IPS-NIHi7 (cell line): ENCODE results near the gene NSMCE1.
"Not testable (repeated sequence)": the region's sequence is repeated elsewhere in the genome, so short reads cannot be mapped to it uniquely, and the experiment has no call there.

Experiments
- DNase-seq: peaks from one replicate; pipeline ENCODE4 v3.0.0; 2012; ENCODE audit warnings: mixed read lengths; ENCODE audit errors: extremely low spot score

Gene NSMCE1

DNA sequence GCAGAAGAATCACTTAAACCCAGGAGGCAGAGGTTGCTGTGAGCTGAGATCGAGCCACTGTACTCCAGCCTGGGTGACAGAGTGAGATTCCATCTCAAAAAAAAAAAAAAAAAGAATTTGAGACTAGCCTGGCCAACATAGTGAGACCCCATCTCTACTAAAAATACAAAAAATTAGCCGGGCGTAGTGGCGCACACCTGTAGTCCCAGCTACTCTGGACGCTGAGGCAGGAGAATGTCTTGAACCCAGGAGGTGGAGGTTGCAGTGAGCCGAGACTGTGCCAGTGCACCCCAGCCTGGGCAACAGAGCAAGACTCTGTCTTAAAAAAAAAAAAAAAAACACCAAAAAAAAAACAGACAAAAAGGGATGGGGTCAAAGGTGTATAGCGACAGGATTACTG lies 4.1 kb upstream of the NSMCE1 start:
- not testable (repeated sequence) for DNase-seq

DNA sequence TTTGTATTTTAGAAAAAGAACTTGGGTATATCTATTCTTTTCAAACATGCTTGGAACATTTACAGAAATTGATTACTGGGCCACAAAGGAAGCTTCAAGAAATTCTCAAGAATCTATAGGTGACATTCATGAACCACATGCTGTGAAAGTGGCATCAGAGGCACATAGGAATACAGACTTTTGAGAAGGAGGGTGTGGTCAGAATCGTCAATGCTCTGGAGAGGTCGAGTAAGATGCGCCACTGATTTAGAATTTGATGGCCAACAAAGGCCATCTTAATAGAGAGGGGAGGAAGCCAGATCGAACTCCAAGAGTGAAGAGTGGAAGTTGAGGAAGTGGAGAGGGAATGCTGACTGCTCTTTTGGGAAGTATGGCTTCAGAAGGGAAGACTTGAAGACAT lies 3.5 kb upstream of the NSMCE1 start:
- DNase-seq: no peak

DNA sequence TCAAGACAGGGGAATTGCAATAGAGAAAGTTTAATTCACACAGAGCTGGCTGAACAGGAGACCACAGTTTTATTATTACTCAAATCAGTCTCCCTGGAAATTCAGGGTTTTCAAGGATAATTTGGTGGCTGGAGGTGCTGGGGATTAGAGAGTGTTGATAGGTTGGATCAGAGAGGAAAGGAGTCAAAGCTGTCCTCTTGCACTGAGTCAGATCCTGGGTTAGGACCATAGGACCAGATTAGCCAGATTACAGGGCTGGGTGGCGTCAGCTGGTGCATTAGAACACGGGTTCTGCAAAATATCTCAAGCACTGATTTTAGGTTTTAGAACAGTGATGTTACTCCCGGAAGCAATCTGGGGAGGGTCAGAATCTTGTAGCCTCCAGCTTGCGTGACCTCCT lies 1.8 kb upstream of the NSMCE1 start:
- no peak for DNase-seq

DNA sequence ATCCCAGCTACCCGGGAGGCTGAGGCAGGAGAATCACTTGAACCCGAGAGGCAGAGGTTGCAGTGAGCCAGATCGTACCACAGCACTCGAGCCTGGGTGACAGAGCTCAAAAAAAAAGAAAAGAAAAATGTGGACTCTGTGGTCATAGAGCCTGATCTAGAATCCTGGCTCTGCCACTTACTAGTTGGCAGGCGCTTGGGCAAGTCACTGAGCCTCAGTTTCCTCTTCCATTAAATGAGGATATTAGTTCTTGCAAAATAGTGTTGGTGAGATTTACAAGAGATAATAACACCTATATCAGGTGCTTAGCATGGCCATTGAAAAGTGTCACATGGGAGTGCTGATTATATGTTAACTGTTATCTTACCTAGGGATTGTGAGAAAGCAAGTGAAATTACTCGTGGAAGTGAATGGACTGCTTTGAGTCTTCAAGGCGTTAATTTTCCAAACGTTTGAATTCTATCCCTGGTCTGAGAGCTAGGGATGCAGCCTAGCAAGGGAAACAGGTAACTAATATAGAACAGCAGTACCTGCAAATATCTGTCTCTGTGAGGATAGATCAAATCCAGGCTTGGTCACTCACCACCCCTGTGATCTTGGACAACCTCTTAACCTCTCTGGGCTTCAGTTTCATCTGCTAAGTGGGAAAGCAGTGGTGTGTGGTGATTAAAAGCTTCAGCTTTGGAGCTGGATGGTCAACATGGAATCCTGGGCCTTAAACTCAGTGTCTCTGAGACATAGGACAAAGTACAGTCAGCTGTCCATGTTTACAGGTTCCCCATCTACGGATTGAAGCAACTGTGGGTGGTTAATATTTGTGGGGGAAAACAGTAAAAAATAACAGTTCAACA lies 953 bp upstream of the NSMCE1 start:
- no peak for DNase-seq

DNA sequence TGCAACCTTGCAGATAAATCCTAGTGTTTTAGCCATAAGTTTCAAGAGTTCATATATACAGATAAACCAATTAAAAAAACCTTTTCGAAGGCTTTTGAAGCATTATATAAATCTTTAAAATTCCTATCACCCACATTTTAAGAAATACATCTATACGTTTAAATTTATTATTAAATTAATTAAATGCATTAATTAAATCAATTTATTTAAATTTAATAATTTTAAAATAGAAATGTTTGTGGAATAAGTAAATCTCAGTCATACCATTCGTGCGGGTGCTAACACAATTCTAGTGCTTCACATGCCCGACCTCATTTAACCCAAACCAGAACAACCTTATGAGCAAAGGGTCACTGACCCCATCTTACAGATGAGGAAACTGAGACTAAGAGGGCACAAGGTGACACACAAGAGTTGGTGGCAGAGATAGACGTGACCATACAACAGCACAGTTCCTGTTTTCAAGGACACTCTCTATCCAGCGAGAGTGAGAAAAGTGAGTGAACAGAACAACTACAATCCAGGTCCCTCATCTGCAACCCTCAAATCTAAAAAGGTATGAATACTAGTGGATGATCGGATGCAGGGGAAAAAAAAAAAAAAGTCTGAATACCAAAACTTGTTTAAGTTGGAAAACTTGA lies 1.4 kb downstream of the NSMCE1 start:
- no peak for DNase-seq

DNA sequence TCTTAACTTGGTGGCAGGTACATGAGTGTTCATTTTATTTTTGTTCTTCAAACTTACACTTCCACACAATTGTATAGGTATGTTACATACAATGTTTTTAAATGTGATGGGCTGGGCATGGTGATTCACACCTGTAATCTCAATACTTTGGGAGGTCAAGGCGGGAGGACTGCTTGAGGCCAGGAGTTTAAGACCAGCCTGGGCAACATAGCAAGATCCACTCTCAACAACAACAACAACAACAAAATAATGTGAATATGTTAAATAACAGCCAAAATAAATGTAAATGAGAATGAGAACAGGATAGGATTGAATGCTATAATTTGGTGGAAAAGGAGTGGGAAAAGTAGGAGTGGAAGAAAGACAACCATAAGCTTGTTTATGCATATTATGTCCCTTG lies 2.6 kb downstream of the NSMCE1 start:
- DNase-seq: no peak

DNA sequence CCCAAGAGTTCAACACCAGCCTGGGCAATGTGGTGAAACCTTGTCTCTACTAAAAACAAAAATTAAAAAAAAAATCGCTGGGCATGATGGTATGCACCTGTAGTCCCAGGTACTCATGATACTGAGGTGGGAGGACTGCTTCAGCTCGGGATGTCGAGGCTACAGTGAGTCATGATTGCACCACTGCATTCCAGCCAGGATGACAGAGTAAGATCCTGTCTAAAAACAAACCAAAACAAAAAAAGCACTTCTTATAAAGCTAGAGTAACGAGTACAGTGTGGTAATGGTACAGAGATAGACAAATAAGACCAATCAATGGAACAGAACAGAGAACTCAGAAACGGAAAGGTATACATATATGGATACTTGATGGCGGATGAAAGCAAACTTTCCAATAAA lies 4.4 kb downstream of the NSMCE1 start:
- DNase-seq: no peak

DNA sequence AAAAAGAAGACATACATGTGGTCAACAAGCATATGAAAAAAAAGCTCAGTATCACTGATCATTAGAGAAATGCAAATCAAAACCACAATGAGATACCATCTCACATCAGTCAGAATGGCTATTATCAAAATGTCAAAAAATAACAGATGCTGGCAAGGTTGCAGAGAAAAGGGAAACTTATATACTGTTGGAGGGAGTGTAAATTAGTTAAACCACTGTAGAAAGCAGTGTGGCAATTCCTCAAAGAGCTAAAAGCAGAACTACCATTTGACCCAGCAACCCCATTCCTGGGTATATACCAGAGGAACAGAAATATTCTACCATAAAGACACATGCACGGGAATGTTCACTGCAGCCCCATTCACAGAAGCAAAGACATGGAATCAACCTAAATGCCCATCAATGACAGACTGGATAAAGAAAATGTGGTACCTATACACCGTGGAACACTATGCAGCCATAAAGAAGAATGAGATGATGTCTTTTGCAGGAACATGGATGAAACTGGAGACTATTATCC lies 5.6 kb downstream of the NSMCE1 start:
- not testable (repeated sequence) for DNase-seq

DNA sequence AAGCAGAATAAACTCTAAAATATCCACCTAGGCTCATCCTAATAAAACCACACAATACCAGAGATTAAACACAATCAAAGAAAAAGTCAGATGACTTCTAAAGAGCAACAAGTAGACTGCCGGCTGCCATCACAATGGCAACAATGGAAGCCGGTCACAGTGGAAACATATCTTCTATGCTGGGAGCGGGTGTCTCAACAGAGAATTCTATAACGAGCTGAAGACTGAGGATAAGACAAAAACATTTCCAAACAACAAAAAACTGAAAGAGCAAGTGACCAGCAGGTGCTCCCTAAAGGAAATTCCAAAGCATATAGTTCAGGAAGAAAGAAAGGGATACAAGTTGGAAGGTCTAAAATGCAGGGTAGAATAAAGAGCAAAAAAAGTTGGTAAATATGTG lies 8.9 kb downstream of the NSMCE1 start:
- no peak for DNase-seq

DNA sequence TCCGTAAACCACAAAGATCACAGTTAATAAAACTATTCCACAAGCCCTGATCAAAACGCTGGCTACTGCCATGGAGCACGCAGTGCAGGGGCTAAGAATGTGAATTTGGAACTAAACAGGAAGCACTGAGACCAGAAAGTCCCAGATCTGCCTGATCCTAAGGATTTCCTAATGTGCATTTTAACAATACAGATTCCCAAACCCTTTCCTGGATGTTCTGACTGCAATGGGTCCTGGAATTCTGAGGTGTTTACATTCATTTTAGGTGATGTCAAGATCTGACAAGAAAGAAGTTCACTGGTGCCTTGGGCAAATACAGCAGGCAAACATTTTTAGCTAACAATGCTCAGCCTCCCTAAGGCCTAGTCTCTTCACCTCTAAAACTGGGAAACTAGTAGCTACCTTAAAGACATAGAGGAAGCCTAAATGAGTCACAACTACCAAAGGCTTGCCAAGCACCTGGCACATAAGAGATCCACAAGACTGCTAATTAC lies 10.3 kb downstream of the NSMCE1 start:
- DNase-seq: no peak

DNA sequence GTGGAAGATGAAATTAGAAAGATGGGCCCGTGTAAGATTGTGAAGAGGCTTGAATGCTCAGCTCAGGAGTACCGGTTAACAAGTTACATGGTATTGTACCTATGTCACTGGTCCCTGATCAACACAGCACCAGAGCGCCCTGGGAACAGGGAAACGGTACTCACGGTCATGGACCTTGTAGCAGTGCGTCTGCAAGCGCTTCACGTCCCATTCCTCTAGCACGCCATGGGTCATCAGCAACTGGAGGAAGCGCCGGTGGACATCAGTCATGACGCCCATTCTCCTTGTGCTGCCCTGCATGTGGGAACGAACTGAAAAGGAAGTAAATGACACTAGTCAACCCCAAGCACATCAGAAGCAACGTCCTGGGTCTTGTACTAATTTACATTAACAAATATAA lies 11.3 kb downstream of the NSMCE1 start:
- DNase-seq: no peak

DNA sequence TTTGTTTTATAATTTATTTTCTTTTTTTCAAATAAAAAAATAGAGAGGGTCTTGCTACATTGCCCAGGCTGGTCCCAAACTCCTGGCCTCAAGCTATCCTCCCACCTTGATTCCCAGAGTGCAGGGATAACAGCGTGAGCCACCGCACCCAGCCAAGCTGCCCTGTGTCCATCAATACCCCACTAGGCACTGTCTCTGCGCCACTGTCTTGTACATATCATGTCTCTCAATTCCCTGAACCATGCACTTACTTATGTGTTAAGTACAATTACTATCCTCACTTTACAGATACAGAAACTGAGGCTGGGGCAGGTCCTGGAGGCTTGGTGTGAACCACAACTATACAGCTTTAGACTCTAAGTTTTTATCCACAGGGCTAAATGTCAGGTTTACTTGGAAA lies 11.7 kb downstream of the NSMCE1 start:
- DNase-seq: no peak

DNA sequence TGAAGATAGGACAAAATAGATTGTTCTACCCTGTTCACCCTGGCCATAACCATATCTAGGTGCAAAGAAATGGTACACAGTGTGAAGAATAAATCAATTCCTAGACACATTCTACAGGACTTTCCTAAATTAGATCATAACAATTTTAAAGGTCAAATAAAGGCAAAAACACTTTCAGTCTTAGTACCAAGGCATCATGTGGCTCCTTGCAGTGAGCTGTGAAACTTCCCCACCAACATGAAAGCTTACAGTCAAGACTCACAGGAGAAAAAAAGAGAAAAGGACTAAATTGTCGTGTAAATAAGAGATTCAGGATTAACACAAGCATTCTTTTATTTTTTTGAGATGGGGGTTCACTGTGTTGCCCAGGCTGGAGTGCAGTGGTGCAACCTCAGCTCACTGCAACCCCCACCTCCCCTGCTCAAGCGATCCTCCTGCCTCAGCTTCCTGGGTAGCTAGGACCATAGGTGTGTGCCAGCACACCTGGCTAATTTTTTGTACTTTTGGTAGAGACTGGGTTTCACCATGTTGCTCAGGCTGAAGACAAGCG lies 14.2 kb downstream of the NSMCE1 start:
- DNase-seq: no peak

DNA sequence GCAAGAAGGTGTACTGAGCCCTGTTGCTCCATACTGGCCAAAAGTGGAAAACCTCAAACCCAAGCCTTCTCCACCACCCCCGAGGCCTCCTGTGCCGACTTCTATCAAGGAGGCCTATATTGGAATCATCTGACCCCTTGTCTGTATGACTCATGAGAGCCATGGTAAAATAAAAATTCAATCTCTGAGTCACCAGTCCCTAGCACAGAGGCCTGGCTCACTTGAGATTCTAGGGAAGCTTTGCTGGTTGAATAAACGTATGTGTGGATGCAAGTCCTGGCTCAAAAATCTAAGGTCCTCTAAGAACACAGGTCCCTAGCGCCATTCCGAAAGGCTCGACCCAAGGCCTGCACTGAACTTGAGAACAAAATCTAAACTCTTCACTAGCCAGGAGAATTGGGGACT lies 15.0 kb downstream of the NSMCE1 start:
- DNase-seq: no peak

DNA sequence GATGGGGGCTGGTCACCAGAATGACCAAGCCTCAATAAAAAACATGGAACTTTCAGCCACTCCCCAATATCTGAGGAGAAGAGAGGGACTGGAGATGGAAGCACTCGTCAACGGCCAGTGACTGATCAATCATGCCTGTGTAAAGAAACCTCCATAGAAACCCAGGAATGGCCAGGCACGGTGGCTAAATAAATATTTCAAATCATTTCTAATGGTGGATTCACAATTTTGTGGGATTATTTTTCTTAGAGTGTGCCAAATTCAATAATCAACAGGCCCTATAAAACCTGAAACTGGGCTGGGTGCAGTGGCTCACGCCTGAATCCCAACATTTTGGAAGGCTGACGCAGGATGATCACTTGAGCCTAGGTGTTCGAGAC lies 16.4 kb downstream of the NSMCE1 start:
- DNase-seq: no peak

DNA sequence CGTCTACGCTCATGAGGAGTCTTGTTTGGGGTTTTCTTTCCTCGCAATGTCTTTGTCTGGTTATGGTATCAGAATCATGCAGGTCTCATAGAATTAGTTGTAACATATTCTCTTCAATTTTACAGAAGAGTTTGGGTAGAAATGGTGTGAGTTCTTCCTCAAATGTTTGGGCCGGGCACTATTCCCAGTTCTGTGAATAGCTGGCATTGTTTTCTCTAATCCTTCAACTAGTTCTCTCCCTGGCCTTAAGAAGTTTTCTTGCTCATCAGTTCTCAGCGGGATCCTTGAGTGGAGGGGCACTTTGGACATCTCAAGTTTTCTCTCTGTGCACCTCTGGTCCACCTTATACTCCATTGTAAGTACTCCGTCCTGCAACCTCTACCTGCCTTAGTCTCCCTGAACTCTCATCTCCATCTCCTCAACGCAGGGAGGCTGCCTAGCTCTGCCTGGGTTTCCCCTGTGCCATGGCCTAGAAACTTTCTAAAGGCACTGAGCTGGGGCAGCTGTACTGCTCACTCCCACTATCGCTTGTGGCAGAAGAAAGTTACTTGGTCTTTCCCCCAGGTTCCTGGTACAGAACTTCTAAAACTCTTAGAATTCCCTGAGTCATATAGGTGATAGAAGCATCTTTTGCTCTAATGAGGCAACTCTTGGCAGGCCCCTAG lies 16.9 kb downstream of the NSMCE1 start:
- no peak for DNase-seq

DNA sequence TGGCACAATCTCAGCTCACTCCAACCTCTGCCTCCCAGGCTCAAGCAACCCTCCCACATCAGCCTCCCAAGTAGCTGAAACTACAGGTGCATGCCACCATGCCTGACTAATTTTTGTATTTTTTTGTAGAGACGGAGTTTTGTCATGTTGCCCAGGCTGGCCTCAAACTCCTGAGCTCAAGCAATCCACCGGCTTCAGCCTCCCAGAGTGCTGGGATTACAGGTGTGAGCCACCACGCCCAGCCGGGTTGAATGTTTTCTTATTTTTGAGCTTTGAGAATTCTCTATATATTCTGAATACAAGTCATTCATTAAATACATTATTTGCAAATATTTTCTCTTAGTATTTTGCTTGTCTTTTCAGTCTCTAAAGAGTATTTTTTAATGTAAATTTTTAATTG lies 19.7 kb downstream of the NSMCE1 start:
- not testable (repeated sequence) for DNase-seq

DNA sequence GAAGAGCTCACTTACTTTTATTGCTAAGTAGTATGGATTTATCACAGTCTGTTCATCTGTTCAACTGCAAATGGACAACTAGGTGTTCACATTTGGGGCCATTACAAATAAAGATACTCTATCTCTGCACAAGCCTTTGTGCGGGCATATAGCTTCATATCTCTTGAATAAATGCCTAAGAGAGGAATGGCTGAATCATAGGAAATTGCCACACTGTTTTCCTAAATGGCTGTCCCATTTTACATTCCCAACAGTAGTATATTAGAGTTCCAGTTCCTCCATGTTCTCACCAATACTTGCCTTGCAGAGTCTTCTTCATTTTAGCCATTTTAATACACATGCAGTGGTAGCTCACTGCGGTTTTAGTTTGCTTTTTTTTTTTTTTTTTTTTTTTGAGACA lies 20.5 kb downstream of the NSMCE1 start:
- DNase-seq: no peak

DNA sequence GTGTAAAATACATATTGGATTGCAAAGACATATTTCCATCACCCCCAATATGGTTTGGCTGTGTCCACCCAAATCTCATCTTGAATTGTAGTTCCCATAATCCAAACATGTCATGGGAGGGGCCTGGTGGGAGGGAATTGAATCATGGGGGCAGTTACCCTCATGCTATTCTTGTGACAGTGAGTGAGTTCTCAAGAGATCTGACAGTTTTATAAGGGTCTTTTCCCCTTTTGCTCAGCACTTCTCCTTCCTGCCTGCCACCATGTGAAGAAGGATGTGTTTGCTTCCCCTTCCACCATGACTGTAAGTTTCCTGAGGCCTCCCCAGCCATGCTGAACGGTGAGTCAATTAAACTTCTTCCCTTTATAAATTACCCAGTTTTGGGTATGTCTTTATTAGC lies 21.5 kb downstream of the NSMCE1 start:
- DNase-seq: not testable (repeated sequence)

DNA sequence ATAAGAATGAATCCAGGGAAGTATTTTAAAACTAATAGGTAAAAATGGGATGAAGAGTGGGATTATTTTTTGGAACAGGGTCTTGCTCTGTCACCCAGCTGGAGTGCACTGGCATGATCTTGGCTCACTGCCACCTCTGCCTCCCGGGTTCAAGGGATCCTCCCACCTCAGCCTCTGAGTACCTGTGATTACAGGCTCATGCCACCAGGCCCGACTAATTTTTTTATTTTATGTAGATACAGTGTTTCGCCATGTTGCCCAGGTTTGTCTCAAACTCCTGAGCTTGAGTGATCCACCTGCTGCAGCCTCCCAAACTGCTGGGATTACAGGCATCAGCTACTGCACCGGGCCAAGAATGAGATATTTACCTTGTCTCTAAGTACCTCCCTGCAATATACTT lies 22.1 kb downstream of the NSMCE1 start:
- DNase-seq: no peak

DNA sequence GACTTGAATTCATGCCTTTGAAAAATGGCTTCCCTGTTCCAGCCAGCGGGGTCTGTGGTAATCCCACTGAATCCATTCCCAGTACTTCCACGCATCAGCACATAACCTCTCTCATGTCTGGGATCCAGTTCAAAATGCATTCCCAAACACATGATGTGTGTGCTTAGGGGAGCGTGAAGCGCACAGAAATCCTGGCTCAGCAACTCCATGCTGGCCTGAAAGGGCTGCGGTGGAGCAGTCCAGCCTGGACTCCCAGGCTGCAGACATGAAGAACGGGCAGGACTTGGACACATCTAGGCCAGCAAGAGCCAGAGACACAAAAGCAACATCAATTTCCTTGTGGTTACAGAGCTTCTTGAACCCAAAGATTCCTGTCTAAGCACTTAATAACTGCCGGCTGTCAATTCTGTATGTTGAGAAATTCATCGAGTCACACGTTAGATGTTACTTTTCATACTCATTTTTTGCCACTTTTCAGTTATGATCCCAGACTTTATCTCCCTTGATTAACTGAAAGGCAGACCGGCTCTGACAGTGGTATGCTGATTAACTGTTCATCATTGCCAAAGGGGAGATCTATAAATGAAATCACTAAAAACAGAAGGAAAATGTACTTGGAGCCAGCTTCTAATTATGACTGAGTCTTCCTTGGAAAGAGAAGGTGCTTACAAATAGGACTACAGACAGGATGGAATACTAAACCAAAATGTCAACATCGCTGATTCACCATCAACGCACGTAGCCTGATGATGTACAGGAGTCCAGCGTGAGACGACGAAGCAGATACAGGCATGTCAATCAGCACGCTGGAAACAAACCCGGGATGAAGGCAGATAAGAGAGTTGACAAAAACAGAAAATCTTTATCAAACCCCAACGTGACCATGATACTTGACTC lies 23.0 kb downstream of the NSMCE1 start:
- no peak for DNase-seq
